ENCODE results near the gene TAF1B. TPM values are rescaled to one million over a fixed set of nuclear protein-coding genes. Genes with fewer than 3 reads are reported as not detected.
A peak's percentile ranks its signal among the peaks of the same experiment; 100 is the strongest.

The TAF1B gene
- total RNA-seq: 14.5 and 14.6 TPM in 2 replicates

GRCh38 chr2:9843229-9844035, at the start of gene TAF1B:
TAF1B (plus strand) TSS chr2:9843474; CDS start chr2:9843542, 68 bp downstream.
- TF ChIP-seq, protein P1, sequence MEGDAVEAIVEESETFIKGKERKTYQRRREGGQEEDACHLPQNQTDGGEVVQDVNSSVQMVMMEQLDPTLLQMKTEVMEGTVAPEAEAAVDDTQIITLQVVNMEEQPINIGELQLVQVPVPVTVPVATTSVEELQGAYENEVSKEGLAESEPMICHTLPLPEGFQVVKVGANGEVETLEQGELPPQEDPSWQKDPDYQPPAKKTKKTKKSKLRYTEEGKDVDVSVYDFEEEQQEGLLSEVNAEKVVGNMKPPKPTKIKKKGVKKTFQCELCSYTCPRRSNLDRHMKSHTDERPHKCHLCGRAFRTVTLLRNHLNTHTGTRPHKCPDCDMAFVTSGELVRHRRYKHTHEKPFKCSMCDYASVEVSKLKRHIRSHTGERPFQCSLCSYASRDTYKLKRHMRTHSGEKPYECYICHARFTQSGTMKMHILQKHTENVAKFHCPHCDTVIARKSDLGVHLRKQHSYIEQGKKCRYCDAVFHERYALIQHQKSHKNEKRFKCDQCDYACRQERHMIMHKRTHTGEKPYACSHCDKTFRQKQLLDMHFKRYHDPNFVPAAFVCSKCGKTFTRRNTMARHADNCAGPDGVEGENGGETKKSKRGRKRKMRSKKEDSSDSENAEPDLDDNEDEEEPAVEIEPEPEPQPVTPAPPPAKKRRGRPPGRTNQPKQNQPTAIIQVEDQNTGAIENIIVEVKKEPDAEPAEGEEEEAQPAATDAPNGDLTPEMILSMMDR (conservative IDR thresholded peaks at IDR 0.05; ENCODE audit: low read depth, low read length): peak; percentile 48
- peak within 1 kb of the TSS; percentile 78 for H3K4me3 ChIP-seq (ENCODE audit: low read depth, low read length)
- DNase-seq (ENCODE audit: low read depth): peak; percentile 52

DNA sequence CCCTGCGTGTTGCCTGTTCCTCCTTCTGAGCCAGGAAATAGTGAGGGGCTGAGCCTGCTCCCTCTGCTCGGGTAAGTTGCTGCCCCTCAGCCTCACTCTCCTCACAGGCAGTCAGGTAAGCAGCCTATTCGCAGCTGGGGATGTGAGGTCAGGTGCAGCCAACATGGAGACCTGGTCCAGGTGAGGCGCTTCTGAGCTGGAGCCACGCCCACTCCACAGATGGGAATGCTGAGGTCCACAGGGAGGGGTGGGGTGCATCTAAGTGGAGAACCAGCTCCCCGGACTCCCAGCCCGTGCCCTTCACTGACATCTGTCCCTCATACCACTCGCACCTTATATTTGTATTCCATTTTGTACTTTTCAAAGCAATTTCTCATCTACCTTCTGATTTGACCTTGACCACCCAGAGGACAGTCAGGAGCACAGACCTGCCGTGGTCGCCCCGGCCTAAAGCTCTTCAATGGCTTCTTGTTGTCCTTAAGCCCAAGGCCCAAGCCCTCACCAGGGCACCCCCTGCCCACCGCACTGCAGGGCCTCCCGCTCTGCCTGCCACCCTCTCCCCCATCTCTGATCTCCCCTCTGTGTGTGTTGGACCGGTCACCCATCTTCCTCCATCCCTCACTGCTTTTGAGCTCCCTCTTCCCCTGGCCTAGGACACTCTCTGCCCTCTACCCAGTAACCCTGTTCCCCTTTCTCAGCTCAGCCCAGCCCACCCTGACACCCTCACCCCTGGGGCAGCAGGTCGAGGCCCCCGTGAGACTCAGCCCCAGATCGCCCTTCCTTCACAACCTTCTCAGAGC, 49.2 kb upstream of the TAF1B start:
- TF ChIP-seq, protein P1 (conservative IDR thresholded peaks at IDR 0.05; ENCODE audit: low read depth, low read length): no peak

DNA sequence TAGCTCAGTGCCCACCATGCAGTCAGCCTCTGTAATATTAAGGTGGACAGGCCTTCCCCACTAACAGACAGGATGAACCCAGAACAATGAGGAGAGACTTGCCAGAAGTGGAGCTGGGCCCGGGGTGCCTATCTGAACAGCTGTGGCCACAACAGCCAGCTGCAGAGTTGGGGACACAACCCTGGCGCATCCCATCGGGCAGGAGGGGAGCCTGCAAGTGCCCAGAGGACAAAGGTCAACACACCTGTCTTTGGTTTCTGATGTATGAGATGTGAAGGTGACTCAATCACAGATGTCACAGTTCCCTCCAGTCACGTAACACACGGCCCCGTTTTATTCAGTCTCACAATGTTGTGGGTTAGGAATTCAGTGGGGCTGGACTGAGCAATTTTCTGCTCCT, 48.2 kb upstream of the TAF1B start:
- H3K4me3 ChIP-seq (ENCODE audit: low read depth, low read length): no peak overlapping the region
- no peak for DNase-seq (ENCODE audit: low read depth)
- TF ChIP-seq, protein P1 (conservative IDR thresholded peaks at IDR 0.05; ENCODE audit: low read depth, low read length): no peak

More for the DNA sequence above, 49.2 kb upstream of the TAF1B start:
- H3K4me3 ChIP-seq (ENCODE audit: low read depth, low read length): no peak overlapping the region
- DNase-seq (ENCODE audit: low read depth): no peak

DNA sequence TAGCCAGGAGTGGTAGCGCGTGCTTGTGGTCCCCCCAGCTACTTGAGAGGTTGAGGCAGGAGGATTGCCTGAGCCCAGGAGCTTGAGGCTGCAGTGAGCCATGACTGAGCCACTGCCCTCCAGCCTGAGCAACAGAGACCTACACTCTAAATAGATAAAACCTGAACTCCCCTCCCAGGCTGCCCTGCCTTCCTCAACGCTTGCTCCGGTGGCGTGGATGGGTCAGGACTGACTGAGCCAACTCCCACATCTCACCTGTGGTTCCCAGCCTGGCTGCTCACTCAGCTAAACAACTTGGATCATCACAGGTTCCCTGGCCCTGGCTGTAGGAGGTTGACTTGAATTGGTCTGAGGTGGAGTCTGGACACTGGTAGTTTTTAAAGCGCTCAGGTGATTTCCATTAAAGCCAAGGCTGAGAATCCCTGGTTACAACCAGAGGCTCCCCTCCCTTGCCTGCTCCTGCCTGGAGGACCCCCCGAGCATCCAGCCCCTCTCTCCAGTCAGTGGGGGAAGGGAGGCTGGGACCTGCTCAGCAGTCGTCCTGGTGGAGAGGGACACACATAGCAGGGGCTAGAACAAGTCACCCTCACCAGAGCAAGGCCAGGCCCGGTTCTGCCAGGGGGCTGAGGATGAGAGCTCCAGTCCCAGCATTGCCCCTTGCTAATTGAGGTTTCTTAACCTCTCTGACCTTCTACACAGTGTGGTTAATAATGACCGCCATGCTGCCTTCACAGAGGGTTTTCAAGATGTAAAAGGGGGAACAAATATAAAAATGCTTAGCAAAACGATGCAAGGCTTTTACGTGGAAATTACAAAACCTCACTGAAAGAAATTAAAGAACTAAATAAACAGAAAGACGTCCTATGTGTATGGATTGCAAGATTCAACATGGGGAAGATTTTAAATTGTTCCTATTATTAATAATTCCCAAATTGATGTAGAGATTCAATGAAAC, 46.9 kb upstream of the TAF1B start:
- TF ChIP-seq, protein P1 (conservative IDR thresholded peaks at IDR 0.05; ENCODE audit: low read depth, low read length): peak; percentile 7
- DNase-seq (ENCODE audit: low read depth): no peak
- H3K4me3 ChIP-seq (ENCODE audit: low read depth, low read length): no peak overlapping the region

DNA sequence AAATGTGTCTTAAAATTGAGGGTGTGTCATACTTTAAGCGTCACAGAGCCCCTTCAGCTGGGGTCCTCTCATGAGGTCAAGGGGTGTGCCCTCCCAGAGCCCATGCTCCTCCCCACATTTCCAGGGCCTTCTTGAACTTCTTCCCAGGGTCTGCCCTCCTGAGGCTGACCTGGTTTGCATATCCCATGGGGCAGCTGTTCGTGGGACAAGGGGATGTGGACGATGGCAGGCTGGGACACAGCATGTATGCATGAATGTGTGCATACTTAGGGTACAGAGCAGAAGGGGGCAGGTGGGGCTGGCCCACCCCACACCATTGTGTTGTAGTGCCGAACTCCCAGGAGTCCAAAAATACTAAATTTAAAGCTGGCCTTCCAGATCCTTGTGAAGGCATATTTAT, 46.2 kb upstream of the TAF1B start:
- no peak for DNase-seq (ENCODE audit: low read depth)
- no peak overlapping the region for H3K4me3 ChIP-seq (ENCODE audit: low read depth, low read length)
- TF ChIP-seq, protein P1 (conservative IDR thresholded peaks at IDR 0.05; ENCODE audit: low read depth, low read length): no peak

Measured in epithelial cell of proximal tubule (primary cell).